H1 (cell line): Measurements from ENCODE around the gene CHD2. TPM values are rescaled to one million over a fixed set of nuclear protein-coding genes. Genes with fewer than 3 reads are reported as not detected.

Experiments used
- CHD1 ChIP-seq: IDR thresholded peaks from 2 replicates; pipeline ENCODE4 v1.6.1; 2012; ENCODE audit warnings: low read depth, low read length, improper control_type of control experiment
- EZH2 ChIP-seq: fragments of 200-600 bp; sonication (generic); IDR thresholded peaks from 2 replicates; pipeline ENCODE4 v1.7.1; 2012; ENCODE audit warnings: low read depth, mild to moderate bottlenecking, moderate library complexity, low read length, inconsistent platforms; ENCODE audit not compliant: severe bottlenecking
- KDM1A ChIP-seq: fragments of 200-600, 300-600 bp; sonication (generic); IDR thresholded peaks from 2 replicates; pipeline ENCODE4 v1.7.1; 2016; ENCODE audit warnings: mild to moderate bottlenecking, low read length, borderline replicate concordance
- USF2 ChIP-seq: IDR thresholded peaks from 2 replicates; pipeline ENCODE4 v1.6.1; 2011; ENCODE audit warnings: low read length, improper control_type of control experiment
- polyA plus RNA-seq, 7 experiments: library from polyadenylated mRNA; depleted of rRNA in 3 of 7; stranded (reverse) in 5 of 7; unstranded in 2 of 7; fragments of >200 nt in 5 of 7; fragments of 200-250 nt in 2 of 7; gene quantifications; 1 replicate in 5 of 7; 2 replicates in 1 of 7; 4 replicates in 1 of 7; pipeline versions ENCODE4 v1.2.1 to v1.2.3, GENCODE V29; 2011 to 2013; ENCODE audit warnings: missing spikeins in 2 of 7, mixed read lengths in 2 of 7
- total RNA-seq: library from RNA; stranded (reverse); fragmentation: NEBNext Ultra II Directional; extraction: Animal tissue kit (Norgen Biotek cat#: 25700); gene quantifications from 2 replicates; pipeline ENCODE4 v1.2.1, GENCODE V29; 2021

Gene CHD2
- total and polyA plus RNA-seq, 2 of the 8 experiments (the other 6 are each of a cell fraction or from before 2014, with no cell fraction given): 28.8 to 70.0 TPM

GRCh38 chr15:92932946-92933649 is 33.0 kb downstream of the CHD2 start (continued):
- TF ChIP-seq EZH2: no peak
- no peak for TF ChIP-seq KDM1A
- no peak for TF ChIP-seq CHD1
- TF ChIP-seq USF2: no peak
